Measurements from ENCODE around the gene UNC5A.

The UNC5A gene

DNA sequence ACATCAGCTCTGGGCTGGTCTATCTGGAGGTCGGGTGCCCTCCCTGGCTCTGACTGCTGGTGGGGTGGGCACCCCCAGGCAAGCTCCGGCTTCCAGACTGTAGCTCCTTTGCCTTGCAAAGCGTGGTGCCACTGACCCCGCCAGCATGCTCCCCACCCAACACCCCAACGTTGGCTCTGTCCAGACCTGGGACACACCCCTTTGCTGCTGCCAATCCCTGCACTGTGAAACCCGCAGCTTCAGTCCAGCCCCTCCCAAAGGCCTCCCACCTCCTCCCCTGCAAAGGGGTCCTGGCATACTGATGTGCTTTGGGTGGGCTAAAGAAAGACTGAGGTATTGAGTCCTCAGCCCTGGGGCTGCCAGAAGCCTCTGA is 3.9 kb downstream of the UNC5A start:
- DNase-seq (ENCODE audit: low read depth, low spot score), result no peak
- no peak overlapping the region for H3K4me3 ChIP-seq (ENCODE audit: low read depth, low read length)
- CTCF ChIA-PET, result no interaction called here
- TF ChIP-seq, protein P1, sequence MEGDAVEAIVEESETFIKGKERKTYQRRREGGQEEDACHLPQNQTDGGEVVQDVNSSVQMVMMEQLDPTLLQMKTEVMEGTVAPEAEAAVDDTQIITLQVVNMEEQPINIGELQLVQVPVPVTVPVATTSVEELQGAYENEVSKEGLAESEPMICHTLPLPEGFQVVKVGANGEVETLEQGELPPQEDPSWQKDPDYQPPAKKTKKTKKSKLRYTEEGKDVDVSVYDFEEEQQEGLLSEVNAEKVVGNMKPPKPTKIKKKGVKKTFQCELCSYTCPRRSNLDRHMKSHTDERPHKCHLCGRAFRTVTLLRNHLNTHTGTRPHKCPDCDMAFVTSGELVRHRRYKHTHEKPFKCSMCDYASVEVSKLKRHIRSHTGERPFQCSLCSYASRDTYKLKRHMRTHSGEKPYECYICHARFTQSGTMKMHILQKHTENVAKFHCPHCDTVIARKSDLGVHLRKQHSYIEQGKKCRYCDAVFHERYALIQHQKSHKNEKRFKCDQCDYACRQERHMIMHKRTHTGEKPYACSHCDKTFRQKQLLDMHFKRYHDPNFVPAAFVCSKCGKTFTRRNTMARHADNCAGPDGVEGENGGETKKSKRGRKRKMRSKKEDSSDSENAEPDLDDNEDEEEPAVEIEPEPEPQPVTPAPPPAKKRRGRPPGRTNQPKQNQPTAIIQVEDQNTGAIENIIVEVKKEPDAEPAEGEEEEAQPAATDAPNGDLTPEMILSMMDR (IDR thresholded peaks at IDR 0.05; ENCODE audit: insufficient read depth, low read length, missing control alignments), result no peak
- POLR2A ChIA-PET, result no interaction called here

DNA sequence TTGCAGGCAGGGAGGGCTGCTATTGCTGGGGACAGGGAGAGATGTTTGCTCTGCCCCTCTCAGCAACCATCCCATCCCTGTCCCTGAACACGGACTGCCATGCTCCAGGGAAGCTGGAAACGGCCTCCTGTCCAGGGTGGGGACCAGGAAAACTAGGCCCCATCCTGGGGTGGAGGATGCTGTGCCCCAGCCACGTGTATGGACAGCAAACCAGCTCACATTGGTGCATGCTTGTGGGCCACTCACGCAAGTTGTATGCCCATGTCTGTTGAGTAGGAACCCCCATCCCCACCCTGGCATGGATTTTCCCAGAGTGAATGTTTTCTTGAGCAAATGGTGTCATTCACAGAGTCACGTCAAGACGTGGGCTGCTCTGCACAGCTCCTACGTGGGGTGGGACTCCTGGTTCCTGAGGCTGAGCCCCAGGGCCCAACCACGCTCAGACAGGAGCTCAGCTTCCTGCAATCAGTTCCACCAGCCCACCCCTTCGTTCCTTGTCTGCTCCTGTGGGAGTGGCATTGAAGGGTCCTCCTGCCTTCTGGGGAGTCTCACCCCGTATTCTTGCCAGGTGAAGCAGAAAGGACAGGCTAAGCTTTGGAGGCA is 4.6 kb downstream of the UNC5A start:
- CTCF ChIA-PET, result interaction anchor here (1.0 kb wide), 1 partner anchor 9 kb away, joined by 3 read pairs; no protein-coding TSS in a partner anchor
- TF ChIP-seq, protein P1 (IDR thresholded peaks at IDR 0.05; ENCODE audit: insufficient read depth, low read length, missing control alignments), result no peak
- POLR2A ChIA-PET, result no interaction called here
- no peak overlapping the region for H3K4me3 ChIP-seq (ENCODE audit: low read depth, low read length)
- DNase-seq (ENCODE audit: low read depth, low spot score), result no peak

DNA sequence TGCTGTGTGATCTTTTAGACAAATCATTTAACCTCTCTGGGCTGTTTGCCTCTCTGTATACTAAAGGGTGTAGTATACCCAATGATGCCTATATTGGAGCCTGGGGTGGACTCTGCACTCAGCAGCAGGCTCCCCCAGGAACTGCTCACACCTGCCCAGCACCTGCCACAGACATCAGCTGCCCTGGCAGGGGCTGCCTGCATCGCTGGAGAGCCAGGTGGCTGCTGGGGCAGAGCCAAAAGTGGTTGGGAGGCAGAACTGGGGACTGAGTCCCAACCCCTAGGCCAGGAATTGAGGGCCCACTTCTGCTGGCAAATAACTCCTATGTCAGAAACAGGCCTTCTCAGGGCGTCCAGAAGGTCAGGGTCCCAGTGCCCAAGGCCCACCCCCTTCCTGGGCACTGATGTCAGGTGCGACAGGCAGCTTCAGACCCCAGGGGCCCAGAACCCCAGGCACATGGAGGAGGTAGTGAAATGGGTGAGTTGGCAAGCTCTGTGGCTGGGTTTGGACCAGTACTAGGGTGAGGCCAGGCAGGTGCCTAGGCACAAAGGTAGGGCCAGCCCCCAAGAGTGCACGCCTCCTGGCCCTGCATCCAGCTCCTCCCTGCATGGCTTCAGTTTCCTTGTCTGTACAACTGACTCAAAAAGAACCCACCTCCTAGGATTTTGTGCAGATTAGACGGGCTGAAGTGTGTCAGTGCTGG is 5.8 kb downstream of the UNC5A start:
- H3K4me3 ChIP-seq (ENCODE audit: low read depth, low read length), result no peak overlapping the region
- DNase-seq (ENCODE audit: low read depth, low spot score), result no peak
- TF ChIP-seq, protein P1 (IDR thresholded peaks at IDR 0.05; ENCODE audit: insufficient read depth, low read length, missing control alignments), result no peak
- POLR2A ChIA-PET, result no interaction called here
- CTCF ChIA-PET, result interaction anchor here (1.0 kb wide), 1 partner anchor 10 kb away, joined by 3 read pairs; no protein-coding TSS in a partner anchor

DNA sequence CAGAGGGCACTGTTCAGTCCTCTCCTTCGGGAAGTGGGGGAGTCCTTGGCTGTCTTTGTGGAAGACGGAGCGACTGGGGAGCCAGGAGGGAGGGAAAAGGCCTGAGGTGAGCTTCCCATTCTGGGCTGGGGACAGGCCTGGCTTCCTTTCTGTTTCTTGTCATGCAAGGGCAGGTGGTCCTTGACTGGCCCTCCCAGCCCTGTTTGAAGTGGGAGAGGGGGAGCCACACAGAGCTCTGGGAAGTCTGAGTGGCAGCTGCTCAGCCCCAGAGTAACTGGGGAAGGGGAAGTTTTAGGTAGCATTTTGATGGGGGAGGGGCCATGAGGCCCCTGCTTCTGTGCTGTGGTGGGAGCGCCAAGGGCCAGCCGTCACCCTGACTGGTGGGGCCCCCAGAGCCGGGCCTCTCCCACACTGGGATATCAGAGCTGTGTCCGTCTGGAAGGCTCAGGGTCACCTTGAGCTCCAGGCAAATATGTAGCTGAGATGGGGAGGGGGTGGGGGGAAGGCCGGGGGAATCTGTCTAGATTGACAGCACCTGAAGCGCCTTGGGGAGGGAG is 6.5 kb downstream of the UNC5A start:
- DNase-seq (ENCODE audit: low read depth, low spot score), result no peak
- CTCF ChIA-PET, result no interaction called here
- TF ChIP-seq, protein P1 (IDR thresholded peaks at IDR 0.05; ENCODE audit: insufficient read depth, low read length, missing control alignments), result no peak
- POLR2A ChIA-PET, result no interaction called here
- no peak overlapping the region for H3K4me3 ChIP-seq (ENCODE audit: low read depth, low read length)

DNA sequence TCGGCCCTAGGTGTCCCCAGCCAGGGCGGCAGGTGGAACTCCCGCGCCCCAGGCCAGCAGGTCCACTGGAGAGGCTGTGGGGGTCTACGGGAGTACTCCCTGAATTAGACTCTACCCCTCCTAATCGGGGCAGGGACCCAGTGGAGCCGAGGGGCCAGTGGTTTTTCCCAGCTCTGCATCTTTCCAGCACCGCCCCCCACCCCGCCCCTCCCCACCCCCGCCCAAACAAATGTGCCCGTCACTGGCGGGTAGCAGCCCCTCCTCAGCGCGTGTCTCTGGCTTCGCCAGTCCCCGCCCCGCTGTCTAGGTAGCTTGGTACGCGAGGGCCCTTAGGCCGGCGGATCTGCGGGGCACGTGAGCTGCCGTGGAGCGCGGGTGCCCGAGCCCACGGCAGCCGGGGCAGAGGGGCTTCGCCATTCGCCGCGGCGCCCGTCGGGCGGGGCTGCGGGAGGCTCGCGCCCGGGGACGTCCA is 7.0 kb downstream of the UNC5A start:
- POLR2A ChIA-PET, result no interaction called here
- DNase-seq (ENCODE audit: low read depth, low spot score), result no peak

More for the DNA sequence above, 7.0 kb downstream of the UNC5A start:
- TF ChIP-seq, protein P1 (IDR thresholded peaks at IDR 0.05; ENCODE audit: insufficient read depth, low read length, missing control alignments), result no peak
- no peak overlapping the region for H3K4me3 ChIP-seq (ENCODE audit: low read depth, low read length)
- CTCF ChIA-PET, result no interaction called here
